Colonic mucosa (tissue), 4 donors: ENCODE results near the gene LARGE1. TPM values are rescaled to one million over a fixed set of nuclear protein-coding genes. Genes with fewer than 3 reads are reported as not detected.

Experiments used
- DNase-seq: peaks from one replicate; pipeline ENCODE4 v3.0.0-alpha.2; 2020
- H3K27ac ChIP-seq: fragments of 200-600 bp; one replicate; pipeline ENCODE4 v1.8.0; 2021
- H3K27me3 ChIP-seq: fragments of 200-600 bp; one replicate; pipeline ENCODE4 v1.8.0; 2021
- H3K36me3 ChIP-seq: fragments of 200-600 bp; one replicate; pipeline ENCODE4 v1.8.0; 2021
- H3K4me1 ChIP-seq: fragments of 200-600 bp; one replicate; pipeline ENCODE4 v1.8.0; 2021; ENCODE audit warnings: mild to moderate bottlenecking
- H3K4me3 ChIP-seq: fragments of 200-600 bp; one replicate; pipeline ENCODE4 v1.8.0; 2021
- H3K9ac ChIP-seq, 2 donors: one replicate each; pipeline ENCODE4 v1.7.0; 2013; ENCODE audit warnings: control low read depth in 2 of 2, low read depth in 2 of 2, low read length in 2 of 2
- H3K9me3 ChIP-seq: fragments of 200-600 bp; one replicate; pipeline ENCODE4 v1.8.0; 2021
- intact Hi-C: fragments of 100-400 bp; cut with DNase I; formaldehyde crosslinking; loops from one replicate; pipeline ENCODE4 v1.14.1; 2022
- total RNA-seq, 2 donors: library from RNA; stranded (reverse); fragmentation: NEBNext Ultra II Directional in 1 of 2; extraction: Animal tissue kit (Norgen Biotek cat#: 25700) in 1 of 2; gene quantifications; one replicate each; pipeline ENCODE4 v1.2.1, GENCODE V29; 2021
- TF ChIP-seq, protein P1 (sequence below): fragments of 200-600 bp; IDR thresholded peaks from one replicate; pipeline ENCODE4 v1.8.0; 2022; ENCODE audit warnings: antibody characterized with exemption, mild to moderate bottlenecking
- donor health status: healthy.
- donor health status: DM: no; HTN: no; CAD: no.
- donor health status: DM: no; HTN: no; CAD: no.

The LARGE1 gene
- total RNA-seq, 2 donors from 2014 or later: 45.2 to 46.5 TPM

DNA sequence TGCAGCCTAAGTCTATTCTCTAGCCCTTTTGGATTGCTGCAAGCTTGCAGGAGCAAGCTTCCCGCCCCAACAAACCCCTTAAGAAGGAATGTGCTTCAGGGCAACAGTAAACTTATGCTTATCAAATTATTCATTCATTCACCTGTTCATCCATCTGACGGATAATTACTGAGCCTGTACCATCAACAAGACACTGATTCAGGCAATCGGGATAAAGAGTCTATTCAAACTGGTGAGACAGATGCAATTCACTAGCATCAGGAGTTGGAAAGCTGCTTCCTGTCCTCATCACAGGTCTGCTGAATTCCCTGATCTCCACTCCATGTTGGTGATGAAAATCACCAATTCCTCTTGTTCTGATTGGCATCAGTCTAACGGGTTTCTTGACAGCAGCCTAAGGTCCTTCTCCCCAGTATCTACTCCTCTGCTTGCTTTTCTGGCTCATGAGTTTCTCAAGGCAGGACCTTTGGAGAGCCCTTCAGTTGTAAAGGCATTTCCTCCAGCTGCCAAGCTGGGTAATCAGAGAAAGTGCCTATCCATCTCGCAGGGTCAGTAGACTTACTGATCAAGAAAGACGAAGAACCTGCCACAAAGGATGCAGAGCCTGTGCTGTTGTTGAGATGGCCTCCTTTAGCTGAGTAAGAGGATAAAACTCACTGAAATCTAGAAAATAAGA, 433.1 kb downstream of the LARGE1 start:
- Histone ChIP-seq H3K27me3 (no peaks in the 10 kb centered on the region), H3K36me3 (no peaks in the 10 kb centered on the region), H3K4me1 (no peaks in the 10 kb centered on the region), H3K27ac (no peak overlapping the region), H3K9me3 (no peaks in the 10 kb centered on the region), H3K9ac (no peak overlapping the region), H3K4me3 (no peak overlapping the region)
- TF ChIP-seq, protein P1, sequence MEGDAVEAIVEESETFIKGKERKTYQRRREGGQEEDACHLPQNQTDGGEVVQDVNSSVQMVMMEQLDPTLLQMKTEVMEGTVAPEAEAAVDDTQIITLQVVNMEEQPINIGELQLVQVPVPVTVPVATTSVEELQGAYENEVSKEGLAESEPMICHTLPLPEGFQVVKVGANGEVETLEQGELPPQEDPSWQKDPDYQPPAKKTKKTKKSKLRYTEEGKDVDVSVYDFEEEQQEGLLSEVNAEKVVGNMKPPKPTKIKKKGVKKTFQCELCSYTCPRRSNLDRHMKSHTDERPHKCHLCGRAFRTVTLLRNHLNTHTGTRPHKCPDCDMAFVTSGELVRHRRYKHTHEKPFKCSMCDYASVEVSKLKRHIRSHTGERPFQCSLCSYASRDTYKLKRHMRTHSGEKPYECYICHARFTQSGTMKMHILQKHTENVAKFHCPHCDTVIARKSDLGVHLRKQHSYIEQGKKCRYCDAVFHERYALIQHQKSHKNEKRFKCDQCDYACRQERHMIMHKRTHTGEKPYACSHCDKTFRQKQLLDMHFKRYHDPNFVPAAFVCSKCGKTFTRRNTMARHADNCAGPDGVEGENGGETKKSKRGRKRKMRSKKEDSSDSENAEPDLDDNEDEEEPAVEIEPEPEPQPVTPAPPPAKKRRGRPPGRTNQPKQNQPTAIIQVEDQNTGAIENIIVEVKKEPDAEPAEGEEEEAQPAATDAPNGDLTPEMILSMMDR: no peak
- intact Hi-C loops: no loop called here
- no peak for DNase-seq

DNA sequence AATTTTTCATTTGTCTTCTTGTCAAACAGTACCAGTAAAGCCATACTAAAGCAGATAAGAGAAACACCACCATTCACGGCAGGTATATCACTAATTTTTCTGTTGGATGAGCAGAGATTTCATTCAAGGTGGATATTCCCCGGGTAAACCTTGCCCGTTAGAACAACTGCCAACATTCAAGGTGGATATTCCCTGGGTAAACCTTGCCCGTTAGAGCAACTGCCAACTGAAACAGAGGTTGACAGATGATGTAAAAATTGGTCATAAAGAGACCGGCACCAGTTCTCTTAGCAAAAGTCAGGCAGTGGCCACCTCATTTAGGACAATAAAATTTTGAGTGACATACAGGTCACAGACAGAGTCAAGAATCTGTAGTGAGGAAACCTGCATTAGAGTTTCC, 438.7 kb downstream of the LARGE1 start:
- H3K9me3 ChIP-seq: no peaks in the 10 kb centered on the region
- H3K27ac ChIP-seq: no peak overlapping the region
- DNase-seq: no peak
- no peaks in the 10 kb centered on the region for H3K27me3 ChIP-seq
- no peak overlapping the region for H3K4me3 ChIP-seq
- intact Hi-C loops: no loop called here
- TF ChIP-seq, protein P1: no peak
- H3K9ac ChIP-seq: no peak overlapping the region
- no peaks in the 10 kb centered on the region for H3K4me1 ChIP-seq
- H3K36me3 ChIP-seq: no peaks in the 10 kb centered on the region

DNA sequence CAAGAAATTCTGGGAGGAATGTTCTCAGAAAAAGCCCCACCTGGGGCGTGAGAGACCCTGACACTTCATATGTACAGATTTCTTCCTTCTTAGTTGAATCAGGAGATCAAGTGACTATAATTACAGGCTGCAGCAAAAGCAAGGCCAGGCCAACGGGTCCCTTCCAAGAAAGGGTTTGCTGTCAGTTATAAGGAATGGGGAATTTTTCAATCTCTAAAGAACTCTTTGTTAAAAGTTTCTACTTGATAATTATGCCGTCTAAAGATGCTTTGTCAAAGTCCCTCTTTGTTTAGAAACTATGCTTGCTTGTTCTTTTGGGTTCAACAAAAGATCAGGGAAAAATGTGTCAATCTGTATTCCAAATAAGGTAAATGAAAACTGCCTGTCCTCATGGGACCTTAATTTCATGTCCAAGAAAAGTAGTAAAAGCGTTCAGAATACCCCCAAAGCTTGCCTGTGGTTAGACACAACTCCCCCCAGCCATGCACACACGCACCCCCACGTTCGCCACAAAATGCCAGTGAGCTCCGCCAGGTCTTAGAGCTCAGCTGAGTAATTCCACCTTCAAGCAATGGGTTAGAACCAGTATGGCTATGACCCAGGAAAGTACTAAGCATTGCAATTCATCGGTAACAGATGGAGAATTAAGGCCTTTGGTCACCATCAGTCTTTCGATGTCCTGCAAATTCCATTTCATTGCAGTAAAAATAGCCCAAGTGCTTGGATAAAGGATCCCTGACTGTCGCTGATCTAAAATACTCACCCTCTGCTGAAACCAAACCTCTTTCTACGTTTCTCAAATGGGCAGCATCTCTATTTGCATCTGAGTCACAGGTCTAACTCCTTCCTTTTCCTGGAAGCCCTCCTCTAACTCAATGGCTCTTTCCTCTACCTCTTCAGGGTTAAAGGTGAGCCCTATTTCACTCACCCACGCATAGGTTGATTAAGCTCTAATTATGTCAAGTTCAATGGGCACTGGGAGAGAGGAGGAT, 442.9 kb downstream of the LARGE1 start:
- H3K4me1 ChIP-seq: no peaks in the 10 kb centered on the region
- H3K36me3 ChIP-seq: no peaks in the 10 kb centered on the region
- H3K27me3 ChIP-seq: no peaks in the 10 kb centered on the region
- no peak overlapping the region for H3K4me3 ChIP-seq
- TF ChIP-seq, protein P1: no peak
- intact Hi-C loops: no loop called here
- no peak overlapping the region for H3K9ac ChIP-seq
- H3K27ac ChIP-seq: no peak overlapping the region
- no peak for DNase-seq
- H3K9me3 ChIP-seq: no peaks in the 10 kb centered on the region

DNA sequence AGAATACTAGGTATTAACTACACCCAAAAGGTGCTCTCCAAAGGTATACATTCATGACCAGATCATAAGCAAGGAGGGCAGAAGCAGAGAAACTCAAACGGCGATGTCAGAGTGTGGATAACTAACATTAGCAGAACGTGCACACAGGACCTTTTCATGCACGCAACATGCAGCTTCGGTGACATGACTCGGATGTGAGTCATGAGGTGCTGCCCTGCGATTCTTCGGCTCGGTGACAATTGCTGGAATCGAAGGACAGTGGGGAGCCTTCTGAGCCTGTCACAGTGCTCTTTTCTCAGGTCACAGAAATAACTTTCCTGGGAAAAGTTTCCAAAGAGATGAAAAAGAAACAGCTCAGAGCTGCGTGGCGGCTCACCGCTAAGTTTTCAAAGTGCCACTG, 443.6 kb downstream of the LARGE1 start:
- Histone ChIP-seq H3K36me3 (no peaks in the 10 kb centered on the region), H3K27ac (no peak overlapping the region), H3K4me3 (no peak overlapping the region), H3K9ac (no peak overlapping the region), H3K4me1 (no peaks in the 10 kb centered on the region), H3K27me3 (no peaks in the 10 kb centered on the region), H3K9me3 (no peaks in the 10 kb centered on the region)
- intact Hi-C loops: no loop called here
- TF ChIP-seq, protein P1: no peak
- DNase-seq: no peak

DNA sequence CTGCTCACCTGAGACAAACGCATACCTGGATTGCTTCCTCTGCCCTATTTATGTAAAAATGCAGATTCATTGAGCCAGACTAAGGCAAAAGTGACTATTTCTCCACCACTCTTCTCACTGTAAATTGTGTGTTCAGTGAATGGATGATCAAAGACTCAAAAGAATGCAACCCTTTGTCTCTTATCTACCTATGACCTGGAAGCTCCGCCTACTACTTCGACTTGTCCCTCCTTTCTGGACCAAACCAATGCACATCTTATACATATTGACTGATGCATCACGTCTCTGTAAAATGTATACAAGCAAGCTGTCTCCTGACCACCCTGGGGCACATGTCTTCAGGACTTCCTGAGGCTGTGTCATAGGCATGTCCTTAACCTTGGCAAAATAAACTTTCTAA, 444.1 kb downstream of the LARGE1 start:
- Histone ChIP-seq H3K4me1 (no peaks in the 10 kb centered on the region), H3K36me3 (no peaks in the 10 kb centered on the region), H3K4me3 (no peak overlapping the region), H3K27me3 (no peaks in the 10 kb centered on the region), H3K9me3 (no peaks in the 10 kb centered on the region), H3K9ac (no peak overlapping the region), H3K27ac (no peak overlapping the region)
- no peak for DNase-seq
- intact Hi-C loops: no loop called here
- TF ChIP-seq, protein P1: no peak
